Measurements from ENCODE around the gene ZNF335.

DNA sequence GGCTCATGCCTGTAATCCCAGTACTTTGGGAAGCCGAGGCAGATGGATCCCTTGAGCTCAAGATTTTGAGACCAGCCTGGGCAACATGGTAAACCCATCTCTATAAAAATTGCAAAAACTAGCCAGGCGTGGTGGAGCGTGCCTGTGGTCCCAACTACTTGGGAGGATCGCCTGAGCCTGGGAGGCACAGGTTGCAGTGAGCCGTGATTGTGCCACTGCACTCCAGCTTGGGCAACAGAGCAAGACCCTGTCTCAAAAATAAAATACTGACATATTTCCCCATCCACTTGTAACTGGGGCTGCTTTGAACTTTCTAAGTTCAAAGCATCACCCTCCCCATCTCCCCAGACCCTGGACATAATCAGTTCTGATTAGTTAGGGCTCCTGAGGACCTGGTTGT, 29.5 kb upstream of the ZNF335 start:
- TF ChIP-seq, protein P1, sequence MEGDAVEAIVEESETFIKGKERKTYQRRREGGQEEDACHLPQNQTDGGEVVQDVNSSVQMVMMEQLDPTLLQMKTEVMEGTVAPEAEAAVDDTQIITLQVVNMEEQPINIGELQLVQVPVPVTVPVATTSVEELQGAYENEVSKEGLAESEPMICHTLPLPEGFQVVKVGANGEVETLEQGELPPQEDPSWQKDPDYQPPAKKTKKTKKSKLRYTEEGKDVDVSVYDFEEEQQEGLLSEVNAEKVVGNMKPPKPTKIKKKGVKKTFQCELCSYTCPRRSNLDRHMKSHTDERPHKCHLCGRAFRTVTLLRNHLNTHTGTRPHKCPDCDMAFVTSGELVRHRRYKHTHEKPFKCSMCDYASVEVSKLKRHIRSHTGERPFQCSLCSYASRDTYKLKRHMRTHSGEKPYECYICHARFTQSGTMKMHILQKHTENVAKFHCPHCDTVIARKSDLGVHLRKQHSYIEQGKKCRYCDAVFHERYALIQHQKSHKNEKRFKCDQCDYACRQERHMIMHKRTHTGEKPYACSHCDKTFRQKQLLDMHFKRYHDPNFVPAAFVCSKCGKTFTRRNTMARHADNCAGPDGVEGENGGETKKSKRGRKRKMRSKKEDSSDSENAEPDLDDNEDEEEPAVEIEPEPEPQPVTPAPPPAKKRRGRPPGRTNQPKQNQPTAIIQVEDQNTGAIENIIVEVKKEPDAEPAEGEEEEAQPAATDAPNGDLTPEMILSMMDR (IDR thresholded peaks at IDR 0.05; ENCODE audit: low read length) = no peak
- TF ChIP-seq EZH2 (IDR thresholded peaks at IDR 0.05; ENCODE audit: borderline replicate concordance, low read length) = no peak

Data from OCI-LY1 (cell line).